GM12878 (cell line): ENCODE data around the gene TBC1D19. TPM values are rescaled to one million over a fixed set of nuclear protein-coding genes. Genes with fewer than 3 reads are reported as not detected.

ENCODE experiments used
- ATAC-seq: fragments of 200-7000 bp; cut with Tn5 transposase; 3 replicates; pipeline ENCODE4 v1.9.1; 2020; ENCODE audit warnings: mild to moderate bottlenecking, moderate library complexity
- BruUV-seq: library from RNA; stranded (reverse); fragments of 400-500 nt; replicated peaks from 2 replicates; lab custom pipeline; 2021; lab: Mats Ljungman, UMichigan
- CTCF ChIA-PET: fragments of 300-600 bp; sonication (Branson Sonifier 250); formaldehyde crosslinking; extraction: SDS; loops from one replicate; lab custom pipeline; 2021; ENCODE audit warnings: inconsistent platforms; lab: Yijun Ruan, JAX
- POLR2A ChIA-PET: fragments of 350-600 bp; formaldehyde crosslinking; extraction: SDS; loops from one replicate; lab custom pipeline; 2021; ENCODE audit warnings: inconsistent platforms; lab: Charles Lee
- RAD21 ChIA-PET: fragments of 300-600 bp; sonication (Branson Sonifier 250); formaldehyde crosslinking; loops from one replicate; lab custom pipeline; 2023; ENCODE audit warnings: antibody characterized with exemption; ENCODE audit not compliant: unreplicated experiment; lab: Charles Lee
- SMC1A ChIA-PET: fragments of 300-600 bp; sonication (Branson Sonifier 250); formaldehyde crosslinking; loops from one replicate; lab custom pipeline; 2023; ENCODE audit not compliant: unreplicated experiment, uncharacterized antibody; lab: Charles Lee
- DNase-seq: peaks from one replicate; pipeline ENCODE4 v3.0.0-alpha.2; 2011; ENCODE audit warnings: low read depth, low spot score
- FAIRE-seq: peaks from 3 replicates; lab custom pipeline; 2011; peaks lifted over from hg19 to GRCh38; lab: Jason Lieb, UNC
- H2AFZ ChIP-seq: 2 replicates; pipeline ENCODE4 v1.6.0; 2011; ENCODE audit warnings: low read depth, low read length, control low read depth; ENCODE audit not compliant: control insufficient read depth
- H3K27ac ChIP-seq: 2 replicates; pipeline ENCODE4 v1.5.1; 2011; ENCODE audit warnings: control low read depth; ENCODE audit not compliant: control insufficient read depth, insufficient read depth
- H3K27me3 ChIP-seq, 2 experiments: replicated peaks in 1 of 2; 2 replicates each; pipeline versions ENCODE4 v1.6.0 to v1.6.1; 2011; ENCODE audit warnings: low read length in 1 of 2; ENCODE audit not compliant: control insufficient read depth in 2 of 2, insufficient read depth in 2 of 2
- H3K36me3 ChIP-seq, 2 experiments: 2 replicates each; pipeline ENCODE4 v1.5.1; 2011; ENCODE audit warnings: low read length in 1 of 2; ENCODE audit not compliant: control insufficient read depth in 2 of 2, insufficient read depth in 2 of 2
- H3K4me1 ChIP-seq: 2 replicates; pipeline ENCODE4 v1.6.1; 2011; ENCODE audit warnings: mild to moderate bottlenecking, low read length, moderate library complexity, mixed read lengths; ENCODE audit not compliant: control insufficient read depth, insufficient read depth
- H3K4me2 ChIP-seq: 2 replicates; pipeline ENCODE4 v1.6.0; 2011; ENCODE audit warnings: control low read depth; ENCODE audit not compliant: control insufficient read depth, insufficient read depth
- H3K4me3 ChIP-seq: fragments of 200-600 bp; sonication (generic); 2 replicates; pipeline ENCODE4 v1.5.1; 2016
- H3K79me2 ChIP-seq: 2 replicates; pipeline ENCODE4 v1.6.0; 2011; ENCODE audit warnings: low read length; ENCODE audit not compliant: control insufficient read depth, insufficient read depth
- H3K9ac ChIP-seq: 2 replicates; pipeline ENCODE4 v1.8.0; 2011; ENCODE audit warnings: low read length, control low read depth, mixed read lengths; ENCODE audit not compliant: control insufficient read depth, insufficient read depth
- H3K9me3 ChIP-seq: replicated peaks from 3 replicates; pipeline ENCODE4 v1.5.1; 2011; ENCODE audit warnings: mild to moderate bottlenecking, low read length; ENCODE audit not compliant: control insufficient read depth, insufficient read depth
- H4K20me1 ChIP-seq: 2 replicates; pipeline ENCODE4 v1.6.0; 2011; ENCODE audit not compliant: control insufficient read depth, insufficient read depth
- BHLHE40 ChIP-seq, 2 experiments: fragments of 450-650 bp in 1 of 2; IDR thresholded peaks; 2 replicates each; pipeline ENCODE4 v1.6.1; 2011 to 2017; ENCODE audit warnings: low read depth in 2 of 2, borderline replicate concordance in 1 of 2, improper control_type of control experiment in 1 of 2, low read length in 1 of 2, mild to moderate bottlenecking in 1 of 2
- BRCA1 ChIP-seq: IDR thresholded peaks from 2 replicates; pipeline ENCODE4 v1.6.1; 2011; ENCODE audit warnings: low read depth, low read length, improper control_type of control experiment
- CBFB ChIP-seq: IDR thresholded peaks from 2 replicates; pipeline ENCODE4 v1.6.1; 2016; ENCODE audit warnings: antibody characterized with exemption, low read depth
- ESRRA ChIP-seq: IDR thresholded peaks from 2 replicates; pipeline ENCODE4 v1.6.1; 2012; ENCODE audit warnings: mild to moderate bottlenecking, low read length, improper control_type of control experiment
- FOXM1 ChIP-seq: IDR thresholded peaks from 2 replicates; pipeline ENCODE4 v1.6.1; 2012; ENCODE audit warnings: low read depth, mild to moderate bottlenecking, inconsistent platforms, low read length, moderate library complexity
- MAX ChIP-seq: IDR thresholded peaks from 2 replicates; pipeline ENCODE4 v1.6.1; 2012; ENCODE audit warnings: low read depth, low read length, improper control_type of control experiment
- MLLT1 ChIP-seq: fragments of 450-650 bp; IDR thresholded peaks from 2 replicates; pipeline ENCODE4 v1.6.1; 2016; ENCODE audit warnings: mild to moderate bottlenecking
- NBN ChIP-seq: fragments of 450-650 bp; IDR thresholded peaks from 2 replicates; pipeline ENCODE4 v1.6.1; 2016
- PKNOX1 ChIP-seq: fragments of 450-650 bp; IDR thresholded peaks from 2 replicates; pipeline ENCODE4 v1.6.1; 2016; ENCODE audit warnings: mild to moderate bottlenecking
- SKIL ChIP-seq: fragments of 450-650 bp; IDR thresholded peaks from 2 replicates; pipeline ENCODE4 v1.6.1; 2017; ENCODE audit warnings: mild to moderate bottlenecking, low read depth, inconsistent platforms; ENCODE audit not compliant: poor library complexity, severe bottlenecking
- TAF1 ChIP-seq: IDR thresholded peaks from 2 replicates; pipeline ENCODE4 v1.6.1; 2011; ENCODE audit warnings: mild to moderate bottlenecking, low read depth, low read length, borderline replicate concordance
- WGBS: methylation state at CpG from one replicate; pipeline ENCODE4 v1.1.6; 2016; ENCODE audit warnings: low lambda C conversion rate; ENCODE audit not compliant: insufficient replicate concordance, insufficient coverage; ENCODE audit errors: missing lambda C conversion rate; 5-methylcytosine and 5-hydroxymethylcytosine counted together
- in situ Hi-C: fragments of 300-500 bp; cut with MboI; formaldehyde crosslinking; loops from 9 replicates; pipeline ENCODE4 v1.14.3; 2018; ENCODE audit warnings: mixed read lengths
- intact Hi-C: fragments of 100-400 bp; cut with micrococcal nuclease; formaldehyde crosslinking; loops from one replicate; pipeline ENCODE4 v1.14.2; 2022; ENCODE audit not compliant: unreplicated experiment
- polyA plus RNA-seq, 11 experiments: library from polyadenylated mRNA; depleted of rRNA in 4 of 11; unstranded in 6 of 11; stranded (reverse) in 5 of 11; fragments of >200 nt; fragmentation: Nextera tagmentation in 4 of 11; fragmentation: Illumina TruSeq in 1 of 11; extraction: Ambion mirVana in 4 of 11; extraction: Trizol in 1 of 11; gene quantifications; 1 replicate in 1 of 11; 2 replicates in 10 of 11; pipeline versions ENCODE4 v1.2.1 to v1.2.3, GENCODE V29; 2011 to 2016; ENCODE audit warnings: inconsistent platforms in 2 of 11, missing spikeins in 2 of 11, low read depth in 1 of 11
- total RNA-seq, 4 experiments: library from RNA; depleted of rRNA in 3 of 4; stranded (reverse); fragments of >200 nt in 3 of 4; fragmentation: Illumina TruSeq in 1 of 4; extraction: Trizol in 1 of 4; gene quantifications; 2 replicates each; pipeline versions ENCODE4 v1.2.1 to v1.2.3, GENCODE V29; 2013 to 2021

TBC1D19 gene
- total and polyA plus RNA-seq, 10 of the 15 experiments (the other 5 are each of a cell fraction or from before 2014, with no cell fraction given) = 0.29 to 3.9 (median 2.1) TPM

GRCh38 chr4:26682436-26682835 lies 98.6 kb downstream of the TBC1D19 start:
- no peaks in the 10 kb centered on the region for H3K36me3 ChIP-seq
- ChIA-PET RAD21 (no interaction called here), SMC1A (no interaction called here)
- H3K27ac ChIP-seq = no peak overlapping the region
- H3K9ac ChIP-seq = no peak overlapping the region
- no peaks in the 10 kb centered on the region for H3K79me2 ChIP-seq
- no peak overlapping the region for H3K4me2 ChIP-seq
- H3K9me3 ChIP-seq = peaks cover 6% of the 10 kb centered on the region; the same call in 2 of the 3 replicates
- H4K20me1 ChIP-seq = no peaks in the 10 kb centered on the region
- in situ Hi-C loops (no loop called here), intact Hi-C loops (no loop called here)
- H3K4me3 ChIP-seq = no peak overlapping the region
- WGBS = 31% methylated on average over 3 of the region's 3 CpGs
- FAIRE-seq = no peak
- TF ChIP-seq BHLHE40 (IDR thresholded peaks at IDR 0.05; ENCODE audit: borderline replicate concordance in 1 of 2, low read depth in 2 of 2, low read length in 1 of 2) = no peak
- TF ChIP-seq MLLT1 = no peak
- no peak for TF ChIP-seq SKIL
- TF ChIP-seq FOXM1 = no peak
- no peak for TF ChIP-seq NBN
- TF ChIP-seq CBFB = no peak
- no peak for TF ChIP-seq TAF1
- no peak for TF ChIP-seq MAX
- no peak for TF ChIP-seq ESRRA
- no peak for TF ChIP-seq PKNOX1
- TF ChIP-seq BRCA1 = no peak
- TF ChIP-seq, all 136 proteins: peak for 0
- H3K4me1 ChIP-seq = no peaks in the 10 kb centered on the region
- POLR2A ChIA-PET = no interaction called here
- no peak for DNase-seq
- BruUV-seq = no TSS peak
- no peak for ATAC-seq
- CTCF ChIA-PET = no interaction called here
- no peak overlapping the region for H2AFZ ChIP-seq
- H3K27me3 ChIP-seq = no peaks in the 10 kb centered on the region
